PFSK-1 (cell line): ENCODE results near the gene ARHGAP4.

Experiments
- FOXP2 ChIP-seq: optimal IDR thresholded peaks from 2 replicates; pipeline ENCODE3; 2011; ENCODE audit warnings: borderline replicate concordance, control low read depth, inconsistent platforms; ENCODE audit not compliant: insufficient read depth; ENCODE audit errors: extremely low read length, extremely low read depth
- POLR2AphosphoS5 ChIP-seq: IDR thresholded peaks from 2 replicates; pipeline ENCODE4 v1.6.1; 2012; ENCODE audit warnings: low read depth, mild to moderate bottlenecking, control low read depth, low read length, moderate library complexity
- REST ChIP-seq, 2 experiments: IDR thresholded peaks; 2 replicates each; pipeline versions ENCODE4 v1.6.1 to v1.8.0; 2011 to 2012; ENCODE audit warnings: low read depth in 2 of 2, low read length in 2 of 2, control low read depth in 1 of 2, inconsistent platforms in 1 of 2, mild to moderate bottlenecking in 1 of 2, moderate library complexity in 1 of 2; ENCODE audit not compliant: insufficient read depth in 1 of 2
- SIN3A ChIP-seq: IDR thresholded peaks from 2 replicates; pipeline ENCODE4 v1.6.1; 2012; ENCODE audit warnings: mild to moderate bottlenecking, low read length, moderate library complexity, borderline replicate concordance; ENCODE audit not compliant: insufficient read depth
- TAF1 ChIP-seq: IDR thresholded peaks from 2 replicates; pipeline ENCODE4 v1.6.1; 2012; ENCODE audit warnings: low read length, control low read depth, borderline replicate concordance; ENCODE audit not compliant: insufficient read depth

ARHGAP4 gene

GRCh38 chrX:153957224-153957623, 31.2 kb upstream of the ARHGAP4 start:
- TF ChIP-seq FOXP2 (no peak), SIN3A (no peak), TAF1 (no peak), POLR2AphosphoS5 (no peak), REST (IDR thresholded peaks at IDR 0.05; ENCODE audit: insufficient read depth in 1 of 2, low read depth in 2 of 2, low read length in 2 of 2) (no peak)

GRCh38 chrX:153956044-153956907, 30.2 kb upstream of the ARHGAP4 start:
- TF ChIP-seq SIN3A (no peak), POLR2AphosphoS5 (no peak), FOXP2 (no peak), TAF1 (no peak), REST (IDR thresholded peaks at IDR 0.05; ENCODE audit: insufficient read depth in 1 of 2, low read depth in 2 of 2, low read length in 2 of 2) (no peak)

- TF ChIP-seq REST (IDR thresholded peaks at IDR 0.05; ENCODE audit: insufficient read depth in 1 of 2, low read depth in 2 of 2, low read length in 2 of 2) (no peak), TAF1 (no peak), POLR2AphosphoS5 (no peak), FOXP2 (no peak), SIN3A (no peak)
Measured at GRCh38 chrX:153955228-153955732, 29.2 kb upstream of the ARHGAP4 start.

- TF ChIP-seq REST (IDR thresholded peaks at IDR 0.05; ENCODE audit: insufficient read depth in 1 of 2, low read depth in 2 of 2, low read length in 2 of 2) (no peak), FOXP2 (no peak), TAF1 (no peak), SIN3A (no peak), POLR2AphosphoS5 (no peak)
Measured at GRCh38 chrX:153954558-153955227, 28.6 kb upstream of the ARHGAP4 start.
